K562 (cell line): Measurements from ENCODE around the gene GPC1.

ENCODE experiments used
- CREB3L1 ChIP-seq: fragments of 450-650 bp; IDR thresholded peaks from 2 replicates; pipeline ENCODE4 v1.6.1; 2014; ENCODE audit warnings: low read depth, mild to moderate bottlenecking, moderate library complexity, borderline replicate concordance
- EHMT2 ChIP-seq: fragments of 450-650 bp; IDR thresholded peaks from 2 replicates; pipeline ENCODE4 v1.6.1; 2018; ENCODE audit warnings: antibody characterized with exemption
- FOXK1 ChIP-seq: sonication (generic); formaldehyde crosslinking; IDR thresholded peaks from 2 replicates; pipeline ENCODE4 v1.8.0; 2022; ENCODE audit warnings: missing genetic modification reagents, mild to moderate bottlenecking, borderline replicate concordance
- HDAC2 ChIP-seq: fragments of 450-650 bp; IDR thresholded peaks from 2 replicates; pipeline ENCODE4 v1.6.1; 2016; ENCODE audit warnings: mild to moderate bottlenecking
- NONO ChIP-seq, 2 experiments: fragments of 200-400 bp in 1 of 2; fragments of 450-650 bp in 1 of 2; formaldehyde crosslinking in 1 of 2; IDR thresholded peaks; 2 replicates each; pipeline ENCODE4 v1.6.1; 2017; ENCODE audit warnings: low read depth in 2 of 2, mild to moderate bottlenecking in 2 of 2, moderate library complexity in 2 of 2, low read length in 1 of 2
- POLR2AphosphoS5 ChIP-seq: IDR thresholded peaks from 2 replicates; pipeline ENCODE4 v1.6.1; 2011; ENCODE audit warnings: mild to moderate bottlenecking, low read depth, low read length, moderate library complexity; ENCODE audit not compliant: control insufficient read depth, insufficient read depth
- RAD21 ChIP-seq, 2 experiments: fragments of 250-450 bp in 1 of 2; fragments of 450-650 bp in 1 of 2; sonication (Bioruptor Pico) in 1 of 2; formaldehyde crosslinking in 1 of 2; IDR thresholded peaks in 1 of 2; conservative IDR thresholded peaks in 1 of 2; 2 replicates each; pipeline versions ENCODE4 v1.4.0 to v1.8.0; 2020 to 2022; ENCODE audit warnings: mild to moderate bottlenecking in 2 of 2, moderate library complexity in 1 of 2
- RBM22 ChIP-seq: fragments of 200-400 bp; formaldehyde crosslinking; IDR thresholded peaks from 2 replicates; pipeline ENCODE4 v1.6.1; 2018; ENCODE audit warnings: low read length, low read depth; ENCODE audit not compliant: poor library complexity, severe bottlenecking
- SMAD3 ChIP-seq: fragments of 450-650 bp; formaldehyde crosslinking; conservative IDR thresholded peaks from 2 replicates; pipeline ENCODE4 v1.4.0; 2020; ENCODE audit warnings: mild to moderate bottlenecking
- STAT5A ChIP-seq: IDR thresholded peaks from 2 replicates; pipeline ENCODE4 v1.6.1; 2012; ENCODE audit warnings: low read length, inconsistent platforms, borderline replicate concordance
- ZBTB1 ChIP-seq: sonication (generic); formaldehyde crosslinking; IDR thresholded peaks from 2 replicates; pipeline ENCODE4 v1.8.1; 2023; ENCODE audit warnings: missing genetic modification reagents, low read depth, mild to moderate bottlenecking, borderline replicate concordance
- ZNF3 ChIP-seq: fragments of 250-450 bp; sonication (Bioruptor Pico); IDR thresholded peaks from 2 replicates; pipeline ENCODE4 v1.5.0; 2021; ENCODE audit warnings: mild to moderate bottlenecking, moderate library complexity
- TF ChIP-seq, protein P1 (sequence below), 3 experiments: IDR thresholded peaks in 2 of 3; conservative IDR thresholded peaks in 1 of 3; 2 replicates each; pipeline ENCODE4 v1.5.1; 2011 to 2012; ENCODE audit warnings: low read length in 3 of 3, mild to moderate bottlenecking in 3 of 3, control low read depth in 2 of 3, improper control_type of control experiment in 1 of 3, inconsistent platforms in 1 of 3, low read depth in 1 of 3, mixed read lengths in 1 of 3, moderate library complexity in 1 of 3; ENCODE audit not compliant: insufficient read depth in 2 of 3

GRCh38 chr2:240410808-240411207 lies 24.7 kb upstream of the GPC1 start:
- TF ChIP-seq POLR2AphosphoS5 (no peak), HDAC2 (no peak), CREB3L1 (no peak), NONO (IDR thresholded peaks at IDR 0.05; ENCODE audit: low read depth in 2 of 2, low read length in 1 of 2) (no peak), SMAD3 (no peak), ZNF3 (CRISPR knock-in tag) (no peak), RAD21 (CRISPR knock-in tag; conservative IDR thresholded peaks at IDR 0.05 in 1 of 2, IDR thresholded peaks at IDR 0.05 in 1 of 2) (no peak), STAT5A (no peak), ZBTB1 (no peak), EHMT2 (no peak), RBM22 (no peak), FOXK1 (CRISPR knock-in tag) (no peak)
- TF ChIP-seq, protein P1, sequence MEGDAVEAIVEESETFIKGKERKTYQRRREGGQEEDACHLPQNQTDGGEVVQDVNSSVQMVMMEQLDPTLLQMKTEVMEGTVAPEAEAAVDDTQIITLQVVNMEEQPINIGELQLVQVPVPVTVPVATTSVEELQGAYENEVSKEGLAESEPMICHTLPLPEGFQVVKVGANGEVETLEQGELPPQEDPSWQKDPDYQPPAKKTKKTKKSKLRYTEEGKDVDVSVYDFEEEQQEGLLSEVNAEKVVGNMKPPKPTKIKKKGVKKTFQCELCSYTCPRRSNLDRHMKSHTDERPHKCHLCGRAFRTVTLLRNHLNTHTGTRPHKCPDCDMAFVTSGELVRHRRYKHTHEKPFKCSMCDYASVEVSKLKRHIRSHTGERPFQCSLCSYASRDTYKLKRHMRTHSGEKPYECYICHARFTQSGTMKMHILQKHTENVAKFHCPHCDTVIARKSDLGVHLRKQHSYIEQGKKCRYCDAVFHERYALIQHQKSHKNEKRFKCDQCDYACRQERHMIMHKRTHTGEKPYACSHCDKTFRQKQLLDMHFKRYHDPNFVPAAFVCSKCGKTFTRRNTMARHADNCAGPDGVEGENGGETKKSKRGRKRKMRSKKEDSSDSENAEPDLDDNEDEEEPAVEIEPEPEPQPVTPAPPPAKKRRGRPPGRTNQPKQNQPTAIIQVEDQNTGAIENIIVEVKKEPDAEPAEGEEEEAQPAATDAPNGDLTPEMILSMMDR (IDR thresholded peaks at IDR 0.05 in 2 of 3, conservative IDR thresholded peaks at IDR 0.05 in 1 of 3; ENCODE audit: insufficient read depth in 2 of 3, low read depth in 1 of 3, low read length in 3 of 3): no peak
